AG09319 (cell line): ENCODE results near the gene SPATA7.
A peak's percentile ranks its signal among the peaks of the same experiment; 100 is the strongest.
"Not testable (repeated sequence)": the region's sequence is repeated elsewhere in the genome, so short reads cannot be mapped to it uniquely, and the experiment has no call there.

Experiments
- DNase-seq: peaks from one replicate; pipeline ENCODE4 v3.0.0-alpha.2; 2010; ENCODE audit warnings: low read depth; ENCODE audit errors: extremely low read depth
- CTCF ChIP-seq: IDR thresholded peaks from 2 replicates; pipeline ENCODE4 v1.5.1; 2011; ENCODE audit warnings: low read depth, mild to moderate bottlenecking, inconsistent platforms, low read length, moderate library complexity

Gene SPATA7

GRCh38 chr14:88380405-88380804, 5.1 kb upstream of the SPATA7 start:
- TF ChIP-seq CTCF, result peak; percentile 19
- DNase-seq, result no peak

GRCh38 chr14:88381634-88382033, 3.8 kb upstream of the SPATA7 start:
- not testable (repeated sequence) for DNase-seq

GRCh38 chr14:88384718-88385117, 739 bp upstream of the SPATA7 start:
- TF ChIP-seq CTCF, result no peak
- DNase-seq, result no peak

GRCh38 chr14:88386256-88386794, 868 bp downstream of the SPATA7 start:
- DNase-seq, result no peak
- no peak for TF ChIP-seq CTCF

- no peak for DNase-seq
- TF ChIP-seq CTCF, result no peak
Measured at GRCh38 chr14:88388741-88389282, 3.4 kb downstream of the SPATA7 start.

GRCh38 chr14:88392609-88393008, 7.2 kb downstream of the SPATA7 start:
- TF ChIP-seq CTCF, result no peak
- DNase-seq, result no peak

GRCh38 chr14:88411039-88411438, 25.6 kb downstream of the SPATA7 start:
- no peak for DNase-seq
- TF ChIP-seq CTCF, result no peak

GRCh38 chr14:88417594-88417993, 32.1 kb downstream of the SPATA7 start:
- no peak for TF ChIP-seq CTCF
- DNase-seq, result no peak
